Eye (tissue), 1 donor: ENCODE results near the gene LPAR5.

Experiments used
- DNase-seq: peaks from one replicate; pipeline ENCODE4 v3.0.0-alpha.2; 2015

LPAR5 gene

DNA sequence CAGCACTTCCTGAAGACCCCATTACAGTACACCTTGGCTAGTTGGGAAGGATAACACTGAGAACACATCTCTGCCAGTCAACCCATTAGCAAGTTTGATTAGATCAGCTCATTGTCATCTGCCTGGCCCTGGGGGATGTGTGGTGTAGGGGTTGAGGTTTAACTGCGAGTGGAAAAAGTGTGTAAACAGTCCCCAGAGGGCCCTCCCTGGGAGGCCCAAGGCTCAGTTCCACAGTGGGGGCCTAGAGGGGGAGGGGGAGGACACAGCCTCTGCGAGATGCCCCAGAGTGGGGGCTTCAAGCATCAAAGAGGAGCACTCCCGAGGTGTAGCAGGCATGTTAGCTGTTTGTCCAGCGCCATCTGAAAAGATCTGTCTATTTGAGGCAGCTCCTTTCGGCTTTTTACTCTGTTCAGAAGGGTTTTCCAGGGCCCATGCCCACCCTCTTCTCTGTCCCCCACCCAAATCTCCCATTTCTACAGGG lies 344 bp downstream of the LPAR5 start:
- DNase-seq, result no peak

DNA sequence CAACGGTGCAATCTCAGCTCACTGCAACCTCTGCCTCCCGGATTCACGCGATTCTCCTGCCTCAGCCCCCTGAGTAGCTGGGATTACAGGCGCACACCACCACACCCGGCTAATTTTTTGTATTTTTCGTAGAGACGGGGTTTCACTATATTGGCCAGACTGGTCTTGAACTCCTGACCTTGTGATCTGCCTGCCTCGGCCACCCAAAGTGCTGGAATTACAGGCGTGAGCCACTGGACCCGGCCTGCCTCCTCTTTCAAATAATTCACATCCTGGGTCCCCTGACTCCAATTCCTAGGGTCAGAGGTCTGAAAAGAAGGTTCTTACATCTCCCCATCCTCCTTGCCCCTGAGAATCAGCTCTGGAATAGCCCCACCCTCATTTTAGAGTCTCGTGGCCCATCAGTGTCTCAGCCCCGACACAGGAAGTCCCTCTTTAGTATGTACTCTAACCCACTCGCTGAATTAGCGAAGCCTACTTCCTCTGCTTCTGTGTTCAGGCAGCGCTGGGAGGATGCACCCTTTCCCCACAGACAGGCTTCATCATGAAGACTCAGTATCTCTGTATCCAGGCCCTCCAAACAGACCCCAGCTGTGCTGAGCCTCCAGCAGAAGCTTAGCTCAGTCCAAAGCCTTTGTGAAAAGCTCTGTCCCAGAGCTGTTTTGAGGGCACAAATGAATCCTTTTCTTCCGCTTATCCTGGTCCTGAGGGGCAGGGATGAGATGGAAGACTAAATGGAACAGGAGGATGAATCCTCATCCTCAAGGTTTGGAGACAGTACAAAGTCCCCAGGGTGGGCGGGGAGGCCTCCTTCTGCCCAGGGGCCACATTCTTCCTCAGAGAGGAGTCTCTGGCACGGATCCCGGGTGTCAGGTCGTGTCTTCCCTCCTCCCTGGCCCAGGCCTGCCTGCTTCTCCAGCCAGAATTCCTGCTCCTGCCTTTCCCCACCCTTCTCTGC lies 3.5 kb downstream of the LPAR5 start:
- peak; percentile 26 for DNase-seq

DNA sequence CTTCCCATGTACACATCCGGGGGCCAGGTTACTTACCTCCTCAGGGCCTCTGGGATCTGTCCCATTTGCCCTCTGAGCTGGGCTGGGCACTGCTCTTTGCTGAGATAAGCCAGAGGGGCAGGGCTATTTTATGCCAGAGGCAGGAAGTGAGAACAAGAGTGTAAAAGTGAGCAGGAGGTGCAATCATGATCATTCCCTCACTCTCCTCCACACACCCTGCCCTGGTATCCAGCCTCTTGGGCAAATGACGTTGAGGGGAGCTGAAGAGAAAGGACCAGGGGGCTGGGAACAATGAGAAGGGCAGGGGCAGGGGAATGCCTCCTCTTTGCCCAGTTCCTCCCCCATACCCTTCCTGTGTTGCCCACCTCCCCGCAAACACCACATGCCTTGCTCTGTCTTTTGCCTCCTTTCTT lies 4.2 kb downstream of the LPAR5 start:
- no peak for DNase-seq

DNA sequence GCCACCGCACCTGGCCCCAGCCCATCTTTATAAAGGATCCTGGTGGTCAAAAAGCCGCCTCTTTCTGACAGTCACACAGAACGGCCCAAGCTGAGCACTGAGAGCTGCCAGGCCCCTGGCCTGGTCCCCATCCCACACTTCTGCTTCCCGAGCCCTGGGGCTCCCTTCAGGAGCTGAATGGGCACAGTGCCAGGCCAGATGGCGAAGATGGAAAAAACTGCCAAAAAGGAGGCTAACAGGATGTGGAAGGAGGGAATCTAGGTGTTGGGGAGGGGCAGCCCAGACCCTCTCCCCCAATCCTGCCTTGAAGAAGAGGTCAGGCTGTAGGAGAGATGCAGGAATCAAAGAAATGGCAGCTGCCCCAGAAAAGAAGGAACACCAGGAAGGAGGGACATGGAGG lies 5.0 kb downstream of the LPAR5 start:
- peak; percentile 24 for DNase-seq

DNA sequence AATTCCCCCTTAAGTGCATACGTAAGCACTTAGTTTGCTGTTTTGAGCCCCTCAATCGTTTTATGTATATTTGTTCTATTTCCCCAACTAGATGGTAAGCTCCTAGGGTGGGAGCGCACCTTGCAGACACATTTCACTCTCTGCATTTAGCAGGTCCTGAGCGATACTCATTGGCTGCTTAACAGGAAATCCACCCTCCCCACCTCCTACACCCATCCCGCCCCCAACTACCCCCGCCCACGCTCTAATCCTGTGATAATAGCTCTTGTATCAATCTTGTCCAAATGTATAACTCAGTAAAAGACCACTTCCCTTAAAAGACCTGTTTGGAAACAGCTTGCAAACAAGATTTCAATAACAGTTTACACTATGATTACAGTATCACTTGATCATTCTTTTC lies 8.1 kb downstream of the LPAR5 start:
- DNase-seq, result no peak

DNA sequence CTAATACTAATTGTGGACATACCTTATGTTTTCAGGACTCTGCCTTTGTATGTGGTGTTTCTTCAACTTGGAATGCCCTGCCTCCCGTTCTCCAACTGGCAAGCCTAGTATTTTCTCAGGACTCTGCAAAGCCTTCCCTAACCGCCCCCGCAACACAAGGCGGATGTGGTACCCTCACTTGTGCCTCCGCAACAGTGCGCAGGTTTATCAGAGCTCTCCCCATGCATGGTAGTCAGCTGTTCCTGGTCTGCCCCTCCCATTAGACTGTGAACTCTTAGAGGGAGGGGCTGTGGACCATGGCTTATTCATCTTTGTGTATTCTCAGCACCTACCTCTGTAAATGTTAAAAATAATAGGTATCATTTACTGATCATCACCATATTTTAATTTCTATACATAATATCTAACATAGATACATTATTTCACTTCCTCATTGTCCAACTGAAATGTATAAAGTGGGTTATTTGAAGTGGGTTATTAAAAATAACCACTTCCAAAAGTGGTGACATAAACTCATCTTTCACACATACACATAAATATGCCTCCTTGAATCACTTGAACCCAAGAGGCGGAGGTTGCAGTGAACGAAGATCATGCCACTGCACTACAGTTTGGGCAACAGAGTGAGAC lies 9.0 kb downstream of the LPAR5 start:
- no peak for DNase-seq

DNA sequence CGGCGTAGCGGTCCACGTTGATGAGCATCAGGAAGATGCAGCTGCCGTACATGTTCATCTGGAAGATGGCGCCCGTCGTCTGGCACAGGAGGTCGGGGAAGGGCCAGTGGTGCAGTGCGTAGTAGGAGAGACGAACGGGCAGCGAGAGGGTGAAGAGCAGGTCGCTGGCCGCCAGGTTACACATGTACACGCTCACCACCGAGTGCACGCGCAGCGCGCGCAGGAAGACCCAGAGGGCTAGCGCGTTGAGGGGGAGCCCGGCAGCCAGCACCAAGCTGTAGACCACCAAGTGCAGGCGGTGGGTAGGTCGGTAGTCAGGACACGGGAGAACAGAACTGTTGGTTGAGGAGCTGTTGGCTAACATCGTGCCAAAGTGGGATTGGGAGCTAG lies 14.9 kb downstream of the LPAR5 start:
- no peak for DNase-seq

DNA sequence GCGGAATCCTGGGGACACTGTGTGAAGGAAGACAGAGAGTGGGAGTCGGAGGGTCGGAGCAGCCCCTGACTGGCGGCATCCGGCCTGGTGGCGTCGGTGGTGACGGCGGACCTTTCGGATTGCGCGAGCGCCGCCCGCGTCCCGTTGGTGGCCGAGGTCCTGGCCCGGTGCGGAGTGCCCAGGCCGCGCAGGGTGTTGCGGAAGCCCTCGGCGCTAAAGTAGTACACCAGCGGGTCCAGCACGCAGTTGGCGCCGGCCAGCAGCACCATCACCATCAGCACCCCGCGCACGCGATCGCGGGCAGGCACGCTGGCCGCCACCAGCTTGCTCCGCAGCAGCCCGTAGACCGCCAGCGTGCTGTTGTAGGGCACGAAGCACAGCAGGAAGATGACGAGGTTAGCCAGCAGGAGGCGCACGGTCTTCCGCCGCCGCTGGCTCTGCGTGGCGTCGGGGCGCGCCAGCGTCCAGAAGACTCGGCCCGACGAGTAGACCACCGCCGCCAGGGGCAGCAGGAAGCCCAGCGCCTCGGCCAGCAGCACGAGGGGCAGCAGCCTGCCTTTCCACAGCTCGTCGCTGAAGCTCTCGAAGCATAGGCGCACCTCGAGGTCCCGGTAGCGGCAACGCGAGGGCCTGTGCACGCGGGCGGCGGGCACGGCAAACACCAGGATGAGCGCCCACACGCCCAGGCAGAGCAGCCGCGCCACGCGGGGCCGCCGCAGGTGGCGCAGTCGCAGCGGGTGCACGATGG lies 15.4 kb downstream of the LPAR5 start:
- peak; percentile 93 for DNase-seq

DNA sequence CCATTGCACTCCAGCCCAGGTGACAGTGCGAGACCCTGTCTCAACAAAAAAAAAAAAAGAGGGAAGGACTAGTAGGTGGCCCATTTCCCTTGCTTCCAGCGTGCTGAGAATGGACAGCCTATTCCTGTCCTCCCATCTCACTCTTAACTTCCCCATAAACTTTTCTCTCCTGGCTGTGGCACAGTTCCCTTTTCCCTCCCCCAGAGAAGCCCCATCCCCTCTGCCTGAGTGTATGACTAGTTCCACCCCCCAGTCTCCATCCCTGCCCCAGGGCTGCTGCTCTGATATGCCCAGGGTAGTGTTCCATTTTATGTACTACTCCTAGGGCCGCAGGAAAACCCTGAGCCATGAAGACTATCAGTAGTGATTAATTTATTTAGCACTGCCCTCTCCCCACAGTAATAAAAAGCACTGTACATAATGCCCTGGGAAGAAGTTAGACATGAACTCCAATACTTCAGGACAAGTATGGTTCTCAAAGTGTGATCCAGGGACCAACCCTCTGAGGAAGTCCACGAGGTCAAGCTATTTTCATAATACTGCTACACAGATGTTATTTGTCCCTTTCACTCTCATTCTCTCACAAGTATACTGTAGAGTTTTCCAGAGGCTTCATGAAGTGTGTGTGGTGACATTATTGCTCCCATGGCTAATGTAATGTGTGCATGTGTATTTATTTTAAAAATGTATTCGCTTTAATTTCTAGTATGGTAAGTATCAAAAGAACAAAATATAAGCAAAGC lies 17.1 kb downstream of the LPAR5 start:
- no peak for DNase-seq

DNA sequence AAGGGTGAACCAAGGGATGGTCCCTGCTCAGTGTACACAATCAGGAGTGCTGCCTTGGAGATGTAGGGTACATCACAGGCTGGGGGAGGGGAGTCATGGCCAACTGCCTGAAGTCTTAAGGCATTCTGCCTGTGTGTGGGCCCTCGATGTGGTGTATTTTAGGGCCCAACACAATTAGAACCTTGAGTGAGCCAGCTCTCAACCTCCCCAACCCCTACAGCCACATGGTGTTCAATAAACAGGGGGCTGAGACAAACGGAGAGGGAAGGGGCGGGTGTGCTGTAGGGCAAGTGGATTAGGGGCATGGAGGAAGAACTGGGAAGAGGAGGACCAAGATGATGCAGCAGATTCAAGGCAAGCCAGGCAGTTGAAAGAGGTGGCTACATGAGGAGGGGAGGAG lies 20.0 kb downstream of the LPAR5 start:
- no peak for DNase-seq

DNA sequence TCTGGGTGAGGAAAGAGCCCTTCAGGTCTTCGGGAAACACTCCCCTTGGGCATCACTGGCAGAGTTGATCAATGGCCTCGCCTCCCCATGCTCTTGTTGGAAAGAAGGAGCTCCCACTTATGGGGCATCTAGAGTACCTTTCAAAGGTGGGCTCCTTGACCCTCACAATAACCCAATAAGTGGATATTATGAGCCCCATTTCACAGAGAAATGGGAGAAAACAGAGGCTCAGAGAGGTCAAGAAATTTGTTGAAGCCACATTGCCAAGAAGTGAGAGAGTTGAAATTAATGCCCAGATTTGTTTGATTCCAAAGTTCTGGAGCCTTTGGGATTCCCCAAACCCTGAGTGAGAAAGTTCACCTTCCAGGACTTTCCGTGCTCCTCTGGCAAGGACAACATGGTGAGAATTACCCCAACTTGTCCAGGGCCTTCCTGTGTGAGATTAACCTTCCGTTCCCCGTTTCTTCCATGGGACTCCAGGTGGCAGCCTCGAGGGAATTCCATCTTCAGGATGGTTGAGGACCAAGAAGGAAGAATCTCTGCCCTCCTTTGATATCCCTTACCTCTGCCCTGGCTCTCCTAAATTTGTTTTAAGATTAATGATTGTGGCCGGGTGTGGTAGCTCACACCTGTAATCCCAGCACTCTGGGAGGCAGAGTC lies 21.1 kb downstream of the LPAR5 start:
- no peak for DNase-seq

DNA sequence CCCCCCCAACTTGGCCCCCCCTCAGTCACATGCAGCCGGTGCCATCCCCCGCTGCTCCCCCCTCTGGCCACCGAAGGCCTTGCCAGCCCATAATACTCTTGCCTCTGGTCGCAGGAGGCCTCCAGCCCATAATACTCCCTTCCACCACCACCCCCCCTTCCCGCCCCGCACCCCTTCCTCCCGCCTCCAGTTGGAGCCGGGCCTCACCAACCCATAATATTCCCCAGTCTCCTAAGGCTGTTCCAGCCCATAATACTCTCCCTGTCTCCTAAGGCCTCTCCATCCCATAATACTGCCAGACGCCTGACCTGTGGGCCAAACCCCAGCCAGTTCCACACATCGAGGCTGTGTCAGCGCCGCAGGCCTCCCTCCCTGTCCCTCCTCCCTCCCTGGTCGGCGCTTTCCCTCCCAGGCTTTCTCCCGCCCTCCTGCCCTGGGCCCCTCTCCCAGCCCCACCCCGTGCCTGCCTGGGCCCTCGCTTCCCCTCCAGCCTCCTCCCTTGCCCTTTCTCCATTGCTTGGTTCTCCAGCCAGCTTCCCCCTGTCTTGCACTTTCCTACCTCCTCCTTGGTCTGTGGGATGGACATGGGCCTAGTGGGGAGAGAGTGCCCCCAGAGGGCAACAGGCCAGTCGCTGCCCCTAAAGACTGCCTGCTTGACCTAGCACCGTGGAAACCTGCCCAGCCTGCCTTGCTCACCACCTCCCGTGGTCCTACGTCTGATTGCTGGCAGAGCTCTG lies 21.8 kb downstream of the LPAR5 start:
- DNase-seq, result peak; percentile 98

DNA sequence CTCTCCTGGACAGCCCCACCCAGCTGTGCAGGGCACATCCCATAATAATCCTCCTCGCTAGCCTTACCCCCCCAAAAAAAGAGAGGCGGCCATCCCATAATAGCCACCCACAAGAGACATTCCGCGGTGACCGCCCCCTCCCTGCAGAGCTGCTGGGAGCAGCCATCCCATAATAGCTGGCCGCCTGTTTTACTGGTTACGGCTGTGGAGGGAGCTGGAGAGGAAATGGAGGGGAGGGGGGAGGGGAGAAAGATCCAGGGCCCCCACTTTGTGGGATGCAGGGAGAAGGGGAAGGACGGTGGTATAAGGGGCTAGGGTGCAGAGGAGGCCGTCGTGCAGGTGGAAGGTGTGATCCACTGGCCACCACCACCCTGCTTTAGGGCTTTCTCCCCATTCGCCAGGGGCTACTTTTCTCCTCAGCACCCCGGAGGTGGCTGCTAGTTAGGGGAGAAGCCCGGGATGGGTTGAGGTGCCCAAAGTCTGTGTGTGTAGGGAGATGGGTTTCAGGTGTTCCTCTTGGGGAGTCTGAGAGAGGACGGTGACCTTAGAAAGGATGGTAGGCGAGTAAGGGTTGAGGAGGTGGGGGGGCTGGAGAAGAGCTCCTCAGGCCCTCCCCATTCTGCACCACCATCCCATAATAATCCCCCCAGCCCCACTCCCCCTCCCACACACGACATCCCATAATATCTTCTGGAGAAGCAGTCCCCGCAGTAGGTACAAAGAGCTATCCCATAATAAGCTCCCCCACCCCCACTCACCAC lies 22.6 kb downstream of the LPAR5 start:
- DNase-seq, result peak; percentile 92

DNA sequence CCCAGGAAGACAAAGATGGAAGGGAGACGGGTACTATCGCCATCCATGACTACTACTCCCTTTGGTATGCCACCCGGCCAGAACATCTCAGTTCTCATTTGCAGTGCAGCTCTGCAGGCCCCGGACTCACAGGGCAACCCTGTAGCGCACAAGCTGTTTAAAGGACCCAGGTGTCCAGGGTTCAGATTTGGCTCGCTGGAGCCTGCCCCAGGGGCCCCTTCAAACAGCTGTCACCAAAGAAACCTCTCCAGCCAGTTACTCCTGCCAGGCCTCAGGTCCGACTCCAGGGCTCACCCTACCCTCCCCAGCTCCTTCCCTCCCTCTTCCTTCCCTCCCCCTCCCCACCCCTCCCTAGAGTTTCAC lies 23.1 kb downstream of the LPAR5 start:
- DNase-seq, result no peak

DNA sequence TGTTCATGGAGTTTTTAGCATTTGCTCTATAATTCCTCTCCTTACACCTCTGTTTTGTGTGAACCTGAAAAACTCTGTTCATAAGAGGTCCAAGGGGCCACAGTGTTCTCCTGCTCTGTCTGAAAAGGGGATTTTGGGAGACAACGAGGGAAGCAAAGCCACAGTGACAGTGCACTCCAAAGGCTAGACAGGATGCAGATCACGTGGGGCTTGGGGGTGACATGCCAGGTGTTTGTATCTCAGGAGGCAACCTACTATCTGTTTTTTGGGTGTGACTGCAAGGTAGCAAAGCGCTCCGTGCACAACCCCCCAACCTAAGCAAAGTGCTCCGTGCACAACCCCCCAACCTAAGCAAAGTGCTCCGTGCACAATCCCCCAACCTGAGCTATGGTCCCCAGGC lies 23.5 kb downstream of the LPAR5 start:
- DNase-seq, result no peak

DNA sequence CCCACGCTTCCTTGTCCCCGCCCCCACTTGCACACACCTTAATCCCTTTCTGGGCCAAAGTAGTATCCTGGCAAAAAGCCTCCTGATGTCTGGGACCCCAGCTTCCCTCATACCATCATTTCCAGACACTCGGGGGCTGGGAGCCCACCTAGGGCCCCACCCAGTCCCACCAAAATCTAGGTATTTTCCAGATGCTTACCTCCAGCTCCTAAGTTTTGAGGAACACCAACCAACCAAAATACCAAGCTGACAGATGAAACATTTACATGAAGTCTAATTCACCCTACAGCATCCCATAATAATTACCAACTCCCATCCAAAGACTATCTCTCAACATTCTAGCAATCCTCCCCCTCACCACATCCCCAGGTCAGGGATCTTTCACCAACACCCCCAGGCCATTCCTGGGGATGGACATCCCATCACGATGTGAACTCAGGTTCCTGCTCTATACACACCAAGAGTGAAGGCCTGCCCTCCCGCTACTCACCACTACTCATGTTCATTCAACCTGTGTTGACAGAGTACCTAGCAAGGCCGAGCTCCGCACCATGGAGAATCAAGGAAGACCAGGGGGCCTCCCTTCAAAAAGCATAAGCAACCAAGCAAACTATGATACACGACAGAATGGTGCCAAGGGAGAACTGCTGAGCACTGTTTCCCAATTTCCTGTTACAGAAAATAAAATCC lies 27.0 kb downstream of the LPAR5 start:
- DNase-seq, result peak; percentile 70

DNA sequence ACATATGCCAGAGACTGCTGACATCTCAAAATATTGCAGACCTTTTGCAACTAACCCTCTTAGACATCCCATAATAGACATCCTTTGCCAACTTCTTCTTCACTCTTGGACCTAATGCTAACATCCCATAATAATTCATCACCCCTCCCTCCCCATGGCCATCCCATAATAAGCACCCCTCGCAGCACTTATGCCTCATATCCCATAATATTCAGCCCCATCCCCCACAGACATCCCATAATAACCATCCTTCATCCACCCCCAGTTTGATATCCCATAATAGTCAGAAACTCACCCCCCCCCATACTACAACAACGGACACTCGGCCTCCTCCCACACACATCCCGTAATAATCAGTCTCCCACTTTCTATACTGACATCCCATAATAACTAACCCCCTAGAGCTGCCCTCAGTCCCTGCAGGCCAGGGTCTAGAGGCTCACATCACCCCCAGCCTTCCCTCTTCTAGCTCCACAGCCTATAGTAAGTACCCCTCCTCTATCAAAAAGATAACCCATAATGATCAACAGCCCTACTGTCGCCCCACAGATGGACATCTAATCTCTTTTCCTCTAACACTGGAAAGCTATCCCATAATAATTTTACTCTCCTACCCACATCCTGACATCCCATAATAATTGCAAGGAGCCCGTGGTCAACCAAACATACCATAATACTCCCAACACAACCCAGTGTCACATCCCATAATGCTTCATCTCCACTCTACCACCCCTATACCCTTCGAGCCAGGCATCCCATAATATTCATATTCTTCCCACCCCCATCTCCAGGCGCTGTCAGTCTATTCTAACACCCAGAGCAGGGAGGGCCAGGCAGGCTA lies 27.8 kb downstream of the LPAR5 start:
- peak; percentile 88 for DNase-seq

DNA sequence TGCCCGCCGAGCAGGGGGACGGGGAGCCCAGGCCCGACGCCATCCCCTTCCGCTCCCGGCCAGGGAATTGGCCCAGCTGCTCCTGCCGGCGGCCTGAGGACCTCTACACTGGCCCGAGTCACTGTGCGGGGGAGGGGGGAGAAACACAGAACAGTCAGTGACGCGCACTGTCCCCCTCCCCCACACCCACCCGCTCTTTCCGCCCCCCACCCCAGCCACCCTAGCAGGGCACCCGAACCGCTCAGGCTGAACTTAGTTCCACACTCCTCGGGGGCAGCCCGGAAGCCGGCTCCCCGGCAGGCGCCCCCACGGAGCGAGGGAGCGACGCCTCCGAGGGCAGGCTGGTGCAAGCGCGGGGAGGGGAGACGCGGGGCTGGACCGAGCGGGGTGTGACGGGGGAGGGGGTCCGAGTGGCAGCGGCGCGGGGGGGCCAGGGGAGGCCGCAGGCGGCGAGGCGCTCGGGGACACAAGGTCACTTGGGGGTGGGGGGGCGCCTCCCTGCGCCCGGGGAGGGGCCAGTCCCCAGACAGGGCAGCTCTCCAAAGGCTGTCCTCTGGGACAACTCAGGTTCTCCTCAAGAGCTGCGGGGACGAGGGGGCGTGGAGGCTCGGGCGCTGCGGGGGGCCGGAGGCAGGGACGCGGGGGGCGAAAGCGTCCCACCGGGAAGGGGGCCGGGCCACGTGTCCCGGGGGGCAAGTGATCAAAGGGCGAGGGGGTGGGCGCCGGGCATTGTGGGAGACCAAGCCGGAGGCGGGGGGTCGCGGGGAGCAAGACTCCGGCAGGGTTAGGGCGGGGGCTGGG lies 29.2 kb downstream of the LPAR5 start:
- peak; percentile 67 for DNase-seq
